ENCODE results near the gene RANGAP1.

Gene RANGAP1
- long read RNA-seq, donor 1, transcript RANGAP1-201 (16 exons, 3,060 nt): major isoform, 5 of 22 reads
- long read RNA-seq, donor 1, partial matches to known transcripts: 17 of 22 reads
- long read RNA-seq, donor 1, other reads (novel, unspliced or antisense): 0 of 22 reads
- long read RNA-seq, donor 2, full-length matches to known transcripts: 5 of 5 reads
- long read RNA-seq, donor 2, partial matches to known transcripts: 0 of 5 reads
- long read RNA-seq, donor 2, other reads (novel, unspliced or antisense): 0 of 5 reads
- long read RNA-seq, donor 3, full-length matches to known transcripts: 2 of 2 reads
- long read RNA-seq, donor 3, partial matches to known transcripts: 0 of 2 reads
- long read RNA-seq, donor 3, other reads (novel, unspliced or antisense): 0 of 2 reads
- long read RNA-seq, donor 4, partial matches to known transcripts: 13 of 13 reads
- long read RNA-seq, donor 4, other reads (novel, unspliced or antisense): 0 of 13 reads
- long read RNA-seq, donor 5, partial matches to known transcripts: 655 of 657 reads
- long read RNA-seq, donor 5, other reads (novel, unspliced or antisense): 0 of 657 reads
- long read RNA-seq, donor 6, partial matches to known transcripts: 7 of 7 reads
- long read RNA-seq, donor 6, other reads (novel, unspliced or antisense): 0 of 7 reads
- long read RNA-seq, donor 7, transcript RANGAP1-201 (16 exons, 3,060 nt): major isoform, 5 of 22 reads
- long read RNA-seq, donor 7, partial matches to known transcripts: 17 of 22 reads
- long read RNA-seq, donor 7, other reads (novel, unspliced or antisense): 0 of 22 reads
- long read RNA-seq, donor 8, partial matches to known transcripts: 0 of 1 reads
- long read RNA-seq, donor 8, other reads (novel, unspliced or antisense): 0 of 1 reads

GRCh38 chr22:41285820-41286638 lies at the start of gene RANGAP1:
TSS of gene RANGAP1 (minus strand) at chr22:41286187. CDS start at chr22:41281044, 5,143 bp downstream.
- peak; percentile 84 for DNase-seq

- DNase-seq: no peak
Observed at GRCh38 chr22:41334951-41335635, 49.1 kb upstream of the RANGAP1 start.

- DNase-seq: no peak
Observed at GRCh38 chr22:41334215-41334614, 48.2 kb upstream of the RANGAP1 start.

GRCh38 chr22:41333806-41334205 lies 47.8 kb upstream of the RANGAP1 start:
- DNase-seq: no peak

- no peak for DNase-seq
Observed at GRCh38 chr22:41332217-41332939, 46.4 kb upstream of the RANGAP1 start.

- no peak for DNase-seq
Observed at GRCh38 chr22:41330169-41330568, 44.2 kb upstream of the RANGAP1 start.

GRCh38 chr22:41327124-41327523 lies 41.1 kb upstream of the RANGAP1 start:
- no peak for DNase-seq

- DNase-seq: no peak
Observed at GRCh38 chr22:41324821-41325528, 39.0 kb upstream of the RANGAP1 start.

GRCh38 chr22:41320416-41321240 lies 34.6 kb upstream of the RANGAP1 start:
- DNase-seq: no peak

- no peak for DNase-seq
Observed at GRCh38 chr22:41315586-41315985, 29.6 kb upstream of the RANGAP1 start.

GRCh38 chr22:41314821-41315220 lies 28.8 kb upstream of the RANGAP1 start:
- no peak for DNase-seq

- DNase-seq: no peak
Observed at GRCh38 chr22:41311487-41311886, 25.5 kb upstream of the RANGAP1 start.

- DNase-seq: no peak
Observed at GRCh38 chr22:41310336-41310735, 24.3 kb upstream of the RANGAP1 start.

GRCh38 chr22:41308544-41308947 lies 22.6 kb upstream of the RANGAP1 start:
- DNase-seq: no peak

GRCh38 chr22:41308054-41308453 lies 22.1 kb upstream of the RANGAP1 start:
- no peak for DNase-seq

GRCh38 chr22:41305646-41306045 lies 19.7 kb upstream of the RANGAP1 start:
- no peak for DNase-seq

GRCh38 chr22:41302811-41303210 lies 16.8 kb upstream of the RANGAP1 start:
- no peak for DNase-seq

GRCh38 chr22:41302021-41302767 lies 16.2 kb upstream of the RANGAP1 start:
- peak; percentile 74 for DNase-seq
